HEK293 (cell line): ENCODE measurements around the gene FBXO17.

ENCODE experiments used
- AEBP2 ChIP-seq: fragments of 450-650 bp; formaldehyde crosslinking; IDR thresholded peaks from 2 replicates; pipeline ENCODE4 v1.5.1; 2016; ENCODE audit warnings: missing biosample characterization, missing genetic modification characterization, borderline replicate concordance
- FEZF1 ChIP-seq: fragments of 450-650 bp; formaldehyde crosslinking; IDR thresholded peaks from 2 replicates; pipeline ENCODE4 v1.5.1; 2016; ENCODE audit warnings: missing biosample characterization, missing genetic modification characterization
- GLI2 ChIP-seq: fragments of 450-650 bp; formaldehyde crosslinking; IDR thresholded peaks from 2 replicates; pipeline ENCODE4; 2017; ENCODE audit warnings: missing biosample characterization, missing genetic modification characterization, low read depth, borderline replicate concordance
- KLF10 ChIP-seq: fragments of 450-650 bp; IDR thresholded peaks from 2 replicates; pipeline ENCODE4 v1.5.1; 2018; ENCODE audit warnings: missing biosample characterization, mild to moderate bottlenecking, missing genetic modification characterization
- KLF9 ChIP-seq: fragments of 450-650 bp; formaldehyde crosslinking; IDR thresholded peaks from 2 replicates; pipeline ENCODE4 v1.5.1; 2016; ENCODE audit warnings: missing biosample characterization, missing genetic modification characterization, low read depth
- MZF1 ChIP-seq: fragments of 450-650 bp; formaldehyde crosslinking; IDR thresholded peaks from 2 replicates; pipeline ENCODE4 v1.5.1; 2017; ENCODE audit warnings: missing biosample characterization, missing genetic modification characterization, borderline replicate concordance
- PBX3 ChIP-seq: sonication (generic); formaldehyde crosslinking; IDR thresholded peaks from 2 replicates; pipeline ENCODE4 v1.8.1; 2022; ENCODE audit warnings: mild to moderate bottlenecking, moderate library complexity, missing genetic modification reagents
- PRDM1 ChIP-seq: fragments of 450-650 bp; formaldehyde crosslinking; IDR thresholded peaks from 2 replicates; pipeline ENCODE4; 2016; ENCODE audit warnings: missing biosample characterization, missing genetic modification characterization
- RBAK ChIP-seq: fragments of 450-650 bp; formaldehyde crosslinking; IDR thresholded peaks from 2 replicates; pipeline ENCODE4 v1.5.1; 2016; ENCODE audit warnings: missing biosample characterization, missing genetic modification characterization
- TRIM28 ChIP-seq: IDR thresholded peaks from 2 replicates; pipeline ENCODE4 v1.6.1; 2011; ENCODE audit warnings: low read length, control low read depth, borderline replicate concordance
- YY1 ChIP-seq: fragments of 450-650 bp; formaldehyde crosslinking; IDR thresholded peaks from 2 replicates; pipeline ENCODE4 v1.5.1; 2018; ENCODE audit warnings: missing biosample characterization, missing genetic modification characterization
- YY2 ChIP-seq: fragments of 450-650 bp; formaldehyde crosslinking; IDR thresholded peaks from 2 replicates; pipeline ENCODE4 v1.5.1; 2016; ENCODE audit warnings: missing biosample characterization, missing genetic modification characterization
- ZBTB10 ChIP-seq: fragments of 450-650 bp; formaldehyde crosslinking; IDR thresholded peaks from 2 replicates; pipeline ENCODE4 v1.5.1; 2016; ENCODE audit warnings: missing biosample characterization, missing genetic modification characterization
- ZBTB6 ChIP-seq: fragments of 450-650 bp; formaldehyde crosslinking; IDR thresholded peaks from 2 replicates; pipeline ENCODE4 v1.5.1; 2017; ENCODE audit warnings: missing biosample characterization, missing genetic modification characterization
- ZNF146 ChIP-seq: fragments of 450-650 bp; formaldehyde crosslinking; IDR thresholded peaks from 2 replicates; pipeline ENCODE4 v1.5.1; 2016; ENCODE audit warnings: missing biosample characterization, missing genetic modification characterization
- ZNF175 ChIP-seq: fragments of 450-650 bp; formaldehyde crosslinking; IDR thresholded peaks from 2 replicates; pipeline ENCODE4 v1.5.1; 2016; ENCODE audit warnings: missing biosample characterization, missing genetic modification characterization
- ZNF2 ChIP-seq: fragments of 450-650 bp; formaldehyde crosslinking; IDR thresholded peaks from 2 replicates; pipeline ENCODE4 v1.5.1; 2016; ENCODE audit warnings: missing biosample characterization, missing genetic modification characterization
- ZNF221 ChIP-seq: fragments of 450-650 bp; formaldehyde crosslinking; IDR thresholded peaks from 2 replicates; pipeline ENCODE4 v1.5.1; 2017; ENCODE audit warnings: missing biosample characterization, missing genetic modification characterization, borderline replicate concordance
- ZNF239 ChIP-seq: fragments of 450-650 bp; formaldehyde crosslinking; IDR thresholded peaks from 2 replicates; pipeline ENCODE4 v1.5.1; 2016; ENCODE audit warnings: missing biosample characterization, missing genetic modification characterization
- ZNF335 ChIP-seq: fragments of 450-650 bp; formaldehyde crosslinking; conservative IDR thresholded peaks from 2 replicates; pipeline ENCODE4 v1.5.1; 2016; ENCODE audit warnings: missing biosample characterization, missing genetic modification characterization
- ZNF341 ChIP-seq: fragments of 450-650 bp; formaldehyde crosslinking; IDR thresholded peaks from 2 replicates; pipeline ENCODE4; 2016; ENCODE audit warnings: low read depth, missing biosample characterization, missing genetic modification characterization
- ZNF350 ChIP-seq: fragments of 450-650 bp; formaldehyde crosslinking; IDR thresholded peaks from 2 replicates; pipeline ENCODE4 v1.5.0; 2017; ENCODE audit warnings: missing biosample characterization, mild to moderate bottlenecking, missing genetic modification characterization
- ZNF426 ChIP-seq: fragments of 450-650 bp; formaldehyde crosslinking; IDR thresholded peaks from 2 replicates; pipeline ENCODE4 v1.5.1; 2017; ENCODE audit warnings: missing biosample characterization, missing genetic modification characterization, mild to moderate bottlenecking, inconsistent platforms, moderate library complexity
- ZNF501 ChIP-seq: fragments of 450-650 bp; formaldehyde crosslinking; IDR thresholded peaks from 2 replicates; pipeline ENCODE4 v1.5.1; 2016; ENCODE audit warnings: missing biosample characterization, missing genetic modification characterization
- ZNF513 ChIP-seq: fragments of 450-650 bp; IDR thresholded peaks from 2 replicates; pipeline ENCODE4 v1.5.1; 2018; ENCODE audit warnings: missing biosample characterization, missing genetic modification characterization
- ZNF514 ChIP-seq: fragments of 450-650 bp; formaldehyde crosslinking; IDR thresholded peaks from 2 replicates; pipeline ENCODE4 v1.5.1; 2016; ENCODE audit warnings: missing biosample characterization, missing genetic modification characterization
- ZNF610 ChIP-seq: fragments of 450-650 bp; formaldehyde crosslinking; IDR thresholded peaks from 2 replicates; pipeline ENCODE4 v1.5.1; 2016; ENCODE audit warnings: missing biosample characterization, missing genetic modification characterization, borderline replicate concordance
- ZNF621 ChIP-seq: fragments of 450-650 bp; formaldehyde crosslinking; IDR thresholded peaks from 2 replicates; pipeline ENCODE4 v1.5.1; 2017; ENCODE audit warnings: missing biosample characterization, missing genetic modification characterization
- ZNF677 ChIP-seq: fragments of 450-650 bp; IDR thresholded peaks from 2 replicates; pipeline ENCODE4 v1.5.0; 2018; ENCODE audit warnings: missing biosample characterization, mild to moderate bottlenecking, missing genetic modification characterization, moderate library complexity
- ZNF692 ChIP-seq: fragments of 450-650 bp; formaldehyde crosslinking; IDR thresholded peaks from 2 replicates; pipeline ENCODE4 v1.5.1; 2016; ENCODE audit warnings: missing biosample characterization, missing genetic modification characterization
- ZNF837 ChIP-seq: fragments of 450-650 bp; formaldehyde crosslinking; IDR thresholded peaks from 2 replicates; pipeline ENCODE4 v1.5.1; 2016; ENCODE audit warnings: missing biosample characterization, missing genetic modification characterization

FBXO17 gene

GRCh38 chr19:38899447-38900201 is 75.9 kb downstream of the FBXO17 start, which contains the start of the genes NFKBIB and SIRT2 (continued):
- TF ChIP-seq ZBTB6 (peak; percentile 75; the same call in 1 of the 2 replicates), ZNF350 (tag by site-specific recombination) (no peak), ZNF146 (no peak), FEZF1 (tag by site-specific recombination) (peak; percentile 50; the same call in 1 of the 2 replicates), ZNF513 (tag by site-specific recombination) (no peak), ZNF426 (tag by site-specific recombination) (no peak), RBAK (tag by site-specific recombination) (no peak), YY1 (tag by site-specific recombination) (peak; percentile 99), ZNF335 (tag by site-specific recombination) (peak; percentile 99), KLF9 (tag by site-specific recombination) (peak; percentile 100), ZNF621 (tag by site-specific recombination) (no peak), ZNF175 (tag by site-specific recombination) (no peak; the same call in 1 of the 2 replicates), ZNF692 (tag by site-specific recombination) (peak; percentile 85), ZNF610 (tag by site-specific recombination) (peak; percentile 19), GLI2 (tag by site-specific recombination) (no peak), ZNF341 (peak; percentile 99), ZNF221 (tag by site-specific recombination) (no peak; the same call in 1 of the 2 replicates), TRIM28 (peak; percentile 28; the same call in 1 of the 2 replicates), PRDM1 (tag by site-specific recombination) (no peak), ZNF837 (tag by site-specific recombination) (no peak), ZNF501 (tag by site-specific recombination) (peak; percentile 87), AEBP2 (tag by site-specific recombination) (no peak; the same call in 1 of the 2 replicates), YY2 (tag by site-specific recombination) (peak; percentile 96), MZF1 (tag by site-specific recombination) (no peak), ZNF514 (tag by site-specific recombination) (no peak), ZNF2 (tag by site-specific recombination) (peak; percentile 92), PBX3 (CRISPR knock-in tag) (no peak), KLF10 (tag by site-specific recombination) (peak; percentile 100), ZBTB10 (tag by site-specific recombination) (peak; percentile 100), ZNF677 (tag by site-specific recombination) (no peak), ZNF239 (no peak)
